Umbilical cord (tissue), 2 donors: Measurements from ENCODE around the gene PTPRG. TPM values are rescaled to one million over a fixed set of nuclear protein-coding genes. Genes with fewer than 3 reads are reported as not detected.
A peak's percentile ranks its signal among the peaks of the same experiment; 100 is the strongest.

Experiments used
- DNase-seq: peaks from one replicate; pipeline ENCODE4 v3.0.0-alpha.2; 2015; ENCODE audit warnings: low spot score
- total RNA-seq: library from RNA; depleted of rRNA; stranded (reverse); fragments of >200 nt; gene quantifications from one replicate; pipeline ENCODE4 v1.2.3, GENCODE V29; 2014; ENCODE audit warnings: low replicate concordance; ENCODE audit not compliant: insufficient read depth

PTPRG gene
- total RNA-seq, 1 donor from 2014 or later: 84.0 TPM

GRCh38 chr3:61824553-61825135 is 263.3 kb downstream of the PTPRG start:
- no peak for DNase-seq

GRCh38 chr3:61826161-61826560 is 264.8 kb downstream of the PTPRG start:
- no peak for DNase-seq

- no peak for DNase-seq
Observed at GRCh38 chr3:61828184-61828874, 267.0 kb downstream of the PTPRG start.

- no peak for DNase-seq
Observed at GRCh38 chr3:61828880-61829721, 267.7 kb downstream of the PTPRG start.

- DNase-seq: peak; percentile 53
Observed at GRCh38 chr3:61829722-61830350, 268.5 kb downstream of the PTPRG start.

- no peak for DNase-seq
Observed at GRCh38 chr3:61831973-61832372, 270.6 kb downstream of the PTPRG start.

GRCh38 chr3:61832375-61833229 is 271.2 kb downstream of the PTPRG start:
- DNase-seq: no peak

GRCh38 chr3:61839256-61839655 is 277.9 kb downstream of the PTPRG start:
- no peak for DNase-seq

GRCh38 chr3:61841111-61841845 is 279.9 kb downstream of the PTPRG start:
- peak; percentile 46 for DNase-seq

- no peak for DNase-seq
Observed at GRCh38 chr3:61841988-61842387, 280.6 kb downstream of the PTPRG start.

- DNase-seq: no peak
Observed at GRCh38 chr3:61844346-61844745, 283.0 kb downstream of the PTPRG start.

- DNase-seq: no peak
Observed at GRCh38 chr3:61846488-61846887, 285.1 kb downstream of the PTPRG start.

GRCh38 chr3:61847784-61848462 is 286.6 kb downstream of the PTPRG start:
- DNase-seq: peak; percentile 68

GRCh38 chr3:61848885-61849284 is 287.5 kb downstream of the PTPRG start:
- DNase-seq: peak; percentile 75

- DNase-seq: no peak
Observed at GRCh38 chr3:61853912-61854311, 292.5 kb downstream of the PTPRG start.

GRCh38 chr3:61855211-61855610 is 293.8 kb downstream of the PTPRG start:
- no peak for DNase-seq

- no peak for DNase-seq
Observed at GRCh38 chr3:61857297-61857696, 295.9 kb downstream of the PTPRG start.

GRCh38 chr3:61858054-61858453 is 296.7 kb downstream of the PTPRG start:
- peak; percentile 53 for DNase-seq

- DNase-seq: no peak
Observed at GRCh38 chr3:61861410-61861809, 300.0 kb downstream of the PTPRG start.
